ENCODE measurements around the gene RFX2.
A peak's percentile ranks its signal among the peaks of the same experiment; 100 is the strongest.
"Not testable (repeated sequence)": the region's sequence is repeated elsewhere in the genome, so short reads cannot be mapped to it uniquely, and the experiment has no call there.

RFX2 gene

GRCh38 chr19:6033744-6034264 lies 76.5 kb downstream of the RFX2 start:
- DNase-seq, result no peak

GRCh38 chr19:6032827-6033226 lies 77.5 kb downstream of the RFX2 start:
- DNase-seq, result no peak

GRCh38 chr19:6032381-6032780 lies 77.9 kb downstream of the RFX2 start:
- no peak for DNase-seq

- no peak for DNase-seq
Measured at GRCh38 chr19:6030214-6030507, 80.1 kb downstream of the RFX2 start.

- peak; percentile 25 for DNase-seq
Measured at GRCh38 chr19:6026390-6027227, 83.7 kb downstream of the RFX2 start.

- not testable (repeated sequence) for DNase-seq
Measured at GRCh38 chr19:6024756-6025155, 85.5 kb downstream of the RFX2 start.

GRCh38 chr19:6023936-6024335 lies 86.4 kb downstream of the RFX2 start:
- no peak for DNase-seq

- DNase-seq, result no peak
Measured at GRCh38 chr19:6023085-6023682, 87.1 kb downstream of the RFX2 start.

GRCh38 chr19:6022570-6023064 lies 87.7 kb downstream of the RFX2 start:
- DNase-seq, result no peak

- peak; percentile 75 for DNase-seq
Measured at GRCh38 chr19:6021878-6022569, 88.3 kb downstream of the RFX2 start.

GRCh38 chr19:6020972-6021805 lies 89.1 kb downstream of the RFX2 start:
- DNase-seq, result no peak

- DNase-seq, result no peak
Measured at GRCh38 chr19:6020166-6020882, 90.0 kb downstream of the RFX2 start.

GRCh38 chr19:6018786-6019185 lies 91.5 kb downstream of the RFX2 start:
- no peak for DNase-seq

GRCh38 chr19:6017576-6017975 lies 92.7 kb downstream of the RFX2 start:
- DNase-seq, result no peak

GRCh38 chr19:6015841-6016545 lies 94.3 kb downstream of the RFX2 start:
- DNase-seq, result no peak

GRCh38 chr19:6014551-6015135 lies 95.7 kb downstream of the RFX2 start:
- DNase-seq, result no peak

- DNase-seq, result no peak
Measured at GRCh38 chr19:6012426-6013170, 97.7 kb downstream of the RFX2 start.

GRCh38 chr19:6011794-6012193 lies 98.5 kb downstream of the RFX2 start:
- no peak for DNase-seq

- no peak for DNase-seq
Measured at GRCh38 chr19:6011206-6011605, 99.1 kb downstream of the RFX2 start.

GRCh38 chr19:6010107-6010506 lies 100.2 kb downstream of the RFX2 start:
- no peak for DNase-seq

All from activated CD4-positive, CD25-positive, alpha-beta regulatory T cell treated with anti-CD3 and anti-CD28 coated beads, Interleukin-2, amount 50 U/mL, for 72 hours (primary cell).